ENCODE results near the gene NPC2.
A peak's percentile ranks its signal among the peaks of the same experiment; 100 is the strongest.
"Not testable (repeated sequence)": the region's sequence is repeated elsewhere in the genome, so short reads cannot be mapped to it uniquely, and the experiment has no call there.

NPC2 gene

GRCh38 chr14:74464785-74465184 lies 28.3 kb downstream of the NPC2 start:
- DNase-seq: no peak

- no peak for DNase-seq
These were observed 29.4 kb downstream of the NPC2 start for GRCh38 chr14:74463697-74464096.

GRCh38 chr14:74462993-74463392 lies 30.1 kb downstream of the NPC2 start:
- no peak for DNase-seq

GRCh38 chr14:74459976-74460375 lies 33.1 kb downstream of the NPC2 start:
- DNase-seq: no peak

DNA sequence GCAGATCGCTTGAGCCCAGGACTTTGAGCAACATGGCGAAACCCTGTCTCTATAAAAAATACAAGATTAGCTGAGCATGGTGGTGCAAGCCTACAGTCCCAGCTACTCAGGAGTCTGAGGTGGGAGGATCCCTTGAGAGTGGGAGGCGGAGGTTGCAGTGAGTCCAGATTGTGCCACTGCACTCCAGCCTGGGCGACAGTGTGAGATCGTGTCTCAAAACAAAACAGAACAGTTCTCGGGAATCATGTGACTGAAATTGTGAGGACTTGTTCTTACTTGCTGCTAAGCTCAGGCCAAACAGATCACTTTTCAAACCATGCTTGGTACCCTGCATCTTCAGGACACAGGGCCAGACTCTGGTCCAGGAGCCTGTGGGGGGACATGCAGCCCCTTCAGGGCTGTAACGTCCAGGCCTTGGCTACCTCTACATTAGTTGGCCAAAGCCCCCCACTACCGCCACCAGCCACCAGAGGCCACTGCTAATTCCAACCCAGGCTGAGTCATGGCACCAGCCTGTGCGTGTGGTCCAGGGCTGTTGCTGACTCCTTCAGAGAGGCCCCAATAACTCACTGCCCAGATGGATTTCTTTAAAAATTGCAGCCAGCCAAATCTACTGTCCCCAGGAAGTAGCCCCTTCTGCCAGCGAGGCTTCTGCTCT lies 33.7 kb downstream of the NPC2 start:
- DNase-seq: peak; percentile 43

GRCh38 chr14:74457565-74457895 lies 35.6 kb downstream of the NPC2 start:
- DNase-seq: no peak

GRCh38 chr14:74456684-74457564 lies 36.2 kb downstream of the NPC2 start:
- no peak for DNase-seq

- DNase-seq: not testable (repeated sequence)
These were observed 38.7 kb downstream of the NPC2 start for GRCh38 chr14:74454397-74454796.

DNA sequence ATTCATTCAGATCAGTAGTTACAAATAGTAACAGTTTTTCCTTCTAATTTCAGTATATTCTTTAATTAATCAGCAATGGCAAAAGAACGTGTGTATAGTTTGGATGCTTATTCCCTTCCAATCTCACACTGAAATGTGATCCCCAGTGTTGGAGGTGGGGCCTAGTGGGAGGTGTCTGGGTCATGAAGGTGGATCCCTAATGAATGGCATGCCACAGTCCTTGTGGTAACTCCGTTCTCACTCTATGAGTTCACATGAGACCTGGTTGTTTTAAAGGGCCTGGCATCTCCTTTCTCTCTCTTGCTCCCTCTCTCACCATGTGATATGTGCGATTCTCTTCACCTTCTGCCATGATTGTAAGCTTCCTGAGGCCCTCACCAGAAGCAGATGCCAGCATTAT lies 48.2 kb downstream of the NPC2 start:
- DNase-seq: no peak

DNA sequence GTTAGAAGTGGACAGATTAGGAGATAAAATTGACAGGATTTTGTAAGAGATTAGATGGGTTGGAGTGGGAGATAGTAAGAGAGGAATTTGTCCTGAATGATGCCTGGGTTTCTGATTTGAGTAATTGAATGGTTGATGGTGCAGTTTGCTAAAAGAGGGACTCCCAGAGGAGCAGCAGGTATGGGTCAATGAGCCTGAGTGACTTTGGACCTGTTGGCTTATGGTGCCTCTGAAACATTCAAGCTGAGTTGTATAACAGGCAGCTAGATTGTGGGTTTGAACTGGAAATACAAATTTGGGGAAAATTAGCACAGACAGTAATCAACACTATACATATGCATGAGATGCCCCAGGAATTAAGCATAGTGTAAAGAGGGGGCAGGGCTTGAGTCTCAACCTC lies 50.3 kb downstream of the NPC2 start:
- DNase-seq: no peak

- no peak for DNase-seq
These were observed 52.0 kb downstream of the NPC2 start for GRCh38 chr14:74441113-74441512.

DNA sequence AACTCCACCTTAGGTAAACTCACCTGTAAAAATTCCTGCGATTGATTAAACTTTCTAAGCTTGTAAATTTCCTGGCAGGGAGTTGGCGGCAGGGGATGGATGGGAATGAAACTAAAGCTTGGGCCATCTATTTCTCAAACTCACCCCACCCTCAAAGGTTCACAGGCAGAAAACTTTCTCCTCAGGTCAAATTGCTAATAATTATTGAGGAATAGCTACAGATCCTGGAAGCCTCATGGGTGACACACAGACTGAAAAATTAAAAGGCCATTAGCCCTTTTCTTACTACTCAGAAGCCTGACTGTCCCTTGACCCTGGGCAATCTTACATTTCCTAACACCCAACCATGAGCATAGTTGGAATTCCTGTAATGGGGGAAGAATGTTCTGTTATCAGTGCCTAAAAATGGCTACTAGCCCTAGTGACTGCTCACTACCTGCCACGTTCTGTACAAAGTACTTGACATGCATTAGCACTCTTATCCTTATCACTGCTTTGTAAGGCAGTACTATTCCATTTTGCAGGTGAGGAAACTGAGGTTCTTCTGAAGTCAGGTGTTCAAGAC lies 54.7 kb downstream of the NPC2 start:
- no peak for DNase-seq

- no peak for DNase-seq
These were observed 55.5 kb downstream of the NPC2 start for GRCh38 chr14:74437496-74438053.

- no peak for DNase-seq
These were observed 58.8 kb downstream of the NPC2 start for GRCh38 chr14:74434294-74434693.

DNA sequence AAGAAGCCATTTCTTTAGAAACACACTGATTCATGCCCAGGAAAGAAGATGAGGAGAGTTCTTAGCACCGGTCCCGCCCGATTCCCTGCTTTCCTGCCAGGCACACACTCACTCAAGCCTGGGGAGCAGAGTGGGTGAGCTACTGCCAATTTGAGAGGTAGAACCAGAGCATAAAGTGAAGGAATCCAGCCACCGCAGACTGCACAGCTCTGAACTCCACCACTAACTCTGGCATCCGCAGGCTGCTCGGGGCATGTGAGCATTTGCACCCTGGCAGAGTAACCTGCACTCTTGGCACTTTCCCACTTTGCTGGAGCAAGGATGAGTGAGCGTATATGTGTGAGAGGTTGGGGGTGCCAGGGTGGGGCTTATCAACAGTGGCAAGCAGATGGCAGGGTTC lies 63.1 kb downstream of the NPC2 start:
- DNase-seq: no peak
